ENCODE data around the gene KCNQ1OT1. TPM values are rescaled to one million over a fixed set of nuclear protein-coding genes. Genes with fewer than 3 reads are reported as not detected.

Gene KCNQ1OT1
- total RNA-seq, 4 donors from 2014 or later = 0.16 to 0.61 (median 0.30) TPM

DNA sequence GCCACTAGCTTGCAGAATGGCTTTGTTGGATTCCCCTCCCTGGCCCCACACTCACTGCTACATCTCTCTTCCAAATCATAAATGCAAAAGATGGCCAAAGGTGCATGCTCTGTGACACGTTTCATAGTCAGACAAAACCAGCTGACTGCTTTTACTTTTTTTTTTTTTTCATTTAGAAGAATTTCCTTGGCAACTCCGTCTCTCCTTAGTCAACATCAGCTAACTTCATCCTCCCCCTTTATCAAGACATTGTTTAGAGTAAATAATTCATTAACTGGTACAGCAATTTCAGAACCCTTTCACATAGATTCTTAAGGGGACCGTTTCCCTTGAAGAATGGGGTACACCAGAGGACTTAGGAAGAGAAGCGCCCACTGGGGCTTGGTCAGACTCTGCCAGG is 16.0 kb downstream of the KCNQ1OT1 start:
- no peak for TF ChIP-seq POLR2A (IDR thresholded peaks at IDR 0.05)
- intact Hi-C loops (cut with DNase I; ENCODE audit: low total_unique reads) = no loop called here

DNA sequence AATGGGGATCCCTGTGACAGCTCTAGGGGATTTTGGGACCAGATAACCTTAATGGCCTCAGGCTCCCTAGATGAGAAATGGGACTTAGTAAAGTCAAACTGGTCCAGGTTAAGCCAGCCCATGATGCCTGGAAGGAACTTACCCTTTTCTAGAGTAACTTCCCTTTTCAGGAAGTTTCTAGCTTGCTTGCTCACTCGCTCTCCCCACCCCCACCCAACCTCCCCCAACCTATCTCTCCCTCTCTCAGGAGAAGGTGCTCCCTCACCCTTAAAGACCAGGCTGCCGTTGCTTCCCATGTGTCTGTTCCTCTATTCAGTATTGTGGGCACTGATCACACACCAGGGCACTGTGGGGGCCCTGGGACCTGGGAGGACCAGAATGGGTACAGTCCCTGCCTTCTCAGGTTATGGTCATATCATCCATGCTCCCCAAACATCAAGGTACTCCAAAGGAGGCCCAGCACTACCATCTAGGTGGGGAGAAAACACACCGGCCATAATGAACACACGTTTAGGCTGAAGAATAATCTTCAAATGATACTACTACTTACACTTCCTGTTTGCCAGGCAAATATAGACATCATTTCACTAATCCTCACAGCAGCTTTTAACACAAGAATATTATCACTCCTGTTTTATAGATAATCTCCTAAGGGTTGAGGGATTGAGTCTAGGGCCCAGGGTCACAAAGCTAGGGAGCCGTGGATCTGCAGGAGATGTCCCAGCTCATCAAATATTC is 18.2 kb downstream of the KCNQ1OT1 start:
- Histone ChIP-seq H3K36me3 (no peaks in the 10 kb centered on the region), H3K27me3 (no peaks in the 10 kb centered on the region), H3K4me3 (no peak overlapping the region), H3K9me3 (no peaks in the 10 kb centered on the region), H3K27ac (no peak overlapping the region), H3K4me1 (no peaks in the 10 kb centered on the region)
- in situ Hi-C loops (cut with MboI; ENCODE audit: low sequenced_read_pairs in 4 of 4) = loop anchor here in 3 of 4 donors (25.0 kb wide), 1 partner anchor 206 kb away; the partner anchor contains the start of gene CDKN1C (in 3 of the 3)
- no peak for ATAC-seq
- intact Hi-C loops (cut with DNase I; ENCODE audit: low total_unique reads) = no loop called here
- peak in 1 of 2 donors; percentile 5 for DNase-seq
- TF ChIP-seq POLR2A (IDR thresholded peaks at IDR 0.05) (no peak), CTCF (IDR thresholded peaks at IDR 0.05 in 4 of 5, conservative IDR thresholded peaks at IDR 0.05 in 1 of 5) (no peak)

More for the DNA sequence above, 16.0 kb downstream of the KCNQ1OT1 start:
- no peaks in the 10 kb centered on the region for H3K36me3 ChIP-seq
- in situ Hi-C loops (cut with MboI; ENCODE audit: low sequenced_read_pairs in 4 of 4) = loop anchor here in 3 of 4 donors (25.0 kb wide), 1 partner anchor 203 kb away; the partner anchor contains the start of gene CDKN1C (in 3 of the 3)
- H3K9me3 ChIP-seq = no peaks in the 10 kb centered on the region
- H3K27me3 ChIP-seq = no peaks in the 10 kb centered on the region
- DNase-seq (no peak), ATAC-seq (no peak)
- H3K27ac ChIP-seq = no peak overlapping the region
- H3K4me3 ChIP-seq = no peak overlapping the region
- H3K4me1 ChIP-seq = peaks cover 0 to 9% of the 10 kb centered on the region in 2 donors

DNA sequence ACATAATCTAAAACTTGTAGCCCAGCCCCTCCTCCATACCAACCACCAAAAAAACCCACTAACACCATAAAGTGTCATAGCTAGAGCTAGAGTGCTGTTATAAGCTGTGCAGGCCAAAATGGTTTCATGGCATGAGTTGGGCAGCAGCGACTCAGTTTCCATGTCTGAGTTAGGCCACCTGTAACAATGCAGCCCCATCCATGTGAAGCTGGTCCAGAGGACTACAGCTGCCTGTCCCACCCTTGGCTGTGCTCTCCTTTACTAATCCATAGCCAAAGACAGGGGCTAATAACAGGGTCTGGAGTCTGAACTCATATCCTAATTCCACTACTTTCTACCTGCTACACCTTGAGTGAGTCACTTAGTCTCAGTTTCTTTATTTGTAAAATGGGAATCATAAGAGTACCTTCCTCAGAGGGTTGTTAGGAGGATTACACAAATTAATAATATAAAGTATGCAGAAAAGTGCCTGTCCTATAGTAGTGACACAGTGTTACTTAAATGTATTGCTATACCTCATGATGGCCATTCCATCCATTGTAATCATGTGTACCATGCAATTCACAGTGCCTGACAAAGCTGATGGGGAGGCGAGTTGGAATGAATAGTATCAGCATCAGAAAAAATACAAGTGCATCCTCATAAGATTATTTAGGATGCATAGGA is 20.6 kb downstream of the KCNQ1OT1 start:
- Histone ChIP-seq H3K4me3 (no peak overlapping the region), H3K27ac (no peak overlapping the region), H3K36me3 (no peaks in the 10 kb centered on the region), H3K27me3 (no peaks in the 10 kb centered on the region), H3K9me3 (no peaks in the 10 kb centered on the region), H3K4me1 (peaks cover 0 to 4% of the 10 kb centered on the region in 2 donors)
- intact Hi-C loops (cut with DNase I; ENCODE audit: low total_unique reads) (no loop called here), in situ Hi-C loops (cut with MboI; ENCODE audit: low sequenced_read_pairs in 4 of 4) (loop anchor here in 3 of 4 donors (25.0 kb wide), 1 partner anchor 208 kb away; the partner anchor contains the start of gene CDKN1C (in 3 of the 3))
- peak in 1 of 2 donors; percentile 1 for DNase-seq
- ATAC-seq = no peak
- TF ChIP-seq CTCF (IDR thresholded peaks at IDR 0.05 in 4 of 5, conservative IDR thresholded peaks at IDR 0.05 in 1 of 5) (no peak), POLR2A (IDR thresholded peaks at IDR 0.05) (no peak)

- no peaks in the 10 kb centered on the region for H3K9me3 ChIP-seq
- peaks cover 0 to 4% of the 10 kb centered on the region in 2 donors for H3K4me1 ChIP-seq
- TF ChIP-seq POLR2A (IDR thresholded peaks at IDR 0.05) (no peak), CTCF (IDR thresholded peaks at IDR 0.05 in 4 of 5, conservative IDR thresholded peaks at IDR 0.05 in 1 of 5) (no peak)
- H3K27ac ChIP-seq = no peak overlapping the region
- H3K27me3 ChIP-seq = no peaks in the 10 kb centered on the region
- intact Hi-C loops (cut with DNase I; ENCODE audit: low total_unique reads) = no loop called here
- H3K36me3 ChIP-seq = no peaks in the 10 kb centered on the region
- no peak for DNase-seq
- in situ Hi-C loops (cut with MboI; ENCODE audit: low sequenced_read_pairs in 4 of 4) = loop anchor here in 3 of 4 donors (25.0 kb wide), 1 partner anchor 209 kb away; the partner anchor contains the start of gene CDKN1C (in 3 of the 3)
- no peak overlapping the region for H3K4me3 ChIP-seq
- ATAC-seq = no peak
Observed at GRCh38 chr11:2678396-2678795, 21.4 kb downstream of the KCNQ1OT1 start.

DNA sequence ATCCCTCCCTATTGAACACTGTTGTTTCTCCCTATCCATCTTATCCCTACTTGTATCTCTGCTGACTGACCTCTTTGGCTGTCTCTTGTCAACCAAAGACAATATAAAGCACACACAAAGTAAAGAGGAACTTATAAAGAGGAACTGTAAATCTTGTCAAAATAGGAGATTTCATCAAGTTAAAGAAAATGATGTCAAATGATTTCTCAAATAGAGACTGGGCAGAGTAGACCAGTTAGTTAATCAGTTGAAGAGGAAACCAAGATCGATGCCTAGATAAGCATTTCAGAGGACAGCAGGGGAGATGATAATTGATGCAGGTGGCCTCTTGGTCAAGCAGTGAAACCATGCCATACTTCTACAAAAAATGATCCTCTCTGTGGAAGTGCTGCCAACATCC is 22.7 kb downstream of the KCNQ1OT1 start:
- no peak for ATAC-seq
- Histone ChIP-seq H3K27me3 (no peaks in the 10 kb centered on the region), H3K36me3 (no peaks in the 10 kb centered on the region), H3K4me1 (peaks cover 0 to 4% of the 10 kb centered on the region in 2 donors), H3K9me3 (no peaks in the 10 kb centered on the region), H3K27ac (no peak overlapping the region), H3K4me3 (no peak overlapping the region)
- no peak for DNase-seq
- in situ Hi-C loops (cut with MboI; ENCODE audit: low sequenced_read_pairs in 4 of 4) = loop anchor here in 3 of 4 donors (25.0 kb wide), 1 partner anchor 210 kb away; the partner anchor contains the start of gene CDKN1C (in 3 of the 3)
- intact Hi-C loops (cut with DNase I; ENCODE audit: low total_unique reads) = no loop called here
- no peak for TF ChIP-seq CTCF (IDR thresholded peaks at IDR 0.05 in 4 of 5, conservative IDR thresholded peaks at IDR 0.05 in 1 of 5)
- no peak for TF ChIP-seq POLR2A (IDR thresholded peaks at IDR 0.05)

Data from gastrocnemius medialis (tissue), 4 donors.